H1 (cell line): ENCODE results near the gene CLEC16A. TPM values are rescaled to one million over a fixed set of nuclear protein-coding genes. Genes with fewer than 3 reads are reported as not detected.

Source experiments
- CREB1 ChIP-seq: IDR thresholded peaks from 2 replicates; pipeline ENCODE4 v1.6.1; 2012; ENCODE audit warnings: inconsistent platforms
- KDM5A ChIP-seq: fragments of 200-600 bp; IDR thresholded peaks from 2 replicates; pipeline ENCODE4 v1.7.1; 2012; ENCODE audit warnings: mild to moderate bottlenecking, low read length, inconsistent platforms, mixed read lengths
- PHF8 ChIP-seq: fragments of 200-600 bp; sonication (generic); conservative IDR thresholded peaks from 2 replicates; pipeline ENCODE4 v1.7.1; 2012; ENCODE audit warnings: low read depth, mild to moderate bottlenecking, inconsistent platforms, low read length, moderate library complexity
- RBBP5 ChIP-seq: IDR thresholded peaks from 2 replicates; pipeline ENCODE4 v1.7.1; 2012; ENCODE audit warnings: low read depth, mild to moderate bottlenecking, inconsistent platforms, low read length, moderate library complexity, borderline replicate concordance
- SAP30 ChIP-seq: fragments of 300-600 bp; sonication (generic); IDR thresholded peaks from 2 replicates; pipeline ENCODE4 v1.7.1; 2012; ENCODE audit warnings: low read length, moderate library complexity, mild to moderate bottlenecking, inconsistent platforms; ENCODE audit not compliant: insufficient read depth, insufficient replicate concordance
- SIRT6 ChIP-seq: IDR thresholded peaks from one replicate; pipeline ENCODE4 v1.7.1; 2012; ENCODE audit warnings: low read length, inconsistent platforms
- polyA plus RNA-seq, 7 experiments: library from polyadenylated mRNA; depleted of rRNA in 3 of 7; stranded (reverse) in 5 of 7; unstranded in 2 of 7; fragments of >200 nt in 5 of 7; fragments of 200-250 nt in 2 of 7; gene quantifications; 1 replicate in 5 of 7; 2 replicates in 1 of 7; 4 replicates in 1 of 7; pipeline versions ENCODE4 v1.2.1 to v1.2.3, GENCODE V29; 2011 to 2013; ENCODE audit warnings: missing spikeins in 2 of 7, mixed read lengths in 2 of 7
- total RNA-seq: library from RNA; stranded (reverse); fragmentation: NEBNext Ultra II Directional; extraction: Animal tissue kit (Norgen Biotek cat#: 25700); gene quantifications from 2 replicates; pipeline ENCODE4 v1.2.1, GENCODE V29; 2021

CLEC16A gene
- total and polyA plus RNA-seq, 2 of the 8 experiments (the other 6 are each of a cell fraction or from before 2014, with no cell fraction given), result 7.6 to 19.3 TPM

- TF ChIP-seq CREB1, result no peak
- no peak for TF ChIP-seq SAP30
- TF ChIP-seq RBBP5, result no peak
- TF ChIP-seq KDM5A, result no peak
- no peak for TF ChIP-seq PHF8
- TF ChIP-seq SIRT6, result no peak
These were observed 102.7 kb downstream of the CLEC16A start (continued) for GRCh38 chr16:11047057-11047456.
